Suprapubic skin (tissue), 3 donors: Measurements from ENCODE around the gene MEF2C.

Experiments
- CTCF ChIP-seq, 2 donors: fragments of 200-600 bp in 1 of 2; fragments of 450-650 bp in 1 of 2; sonication (generic) in 1 of 2; IDR thresholded peaks; one replicate each; pipeline ENCODE4 v1.5.1; 2016 to 2019; ENCODE audit warnings: antibody characterized with exemption in 2 of 2, mild to moderate bottlenecking in 1 of 2, moderate library complexity in 1 of 2
- POLR2A ChIP-seq, 2 donors: fragments of 450-650 bp; IDR thresholded peaks; one replicate each; pipeline ENCODE4 v1.6.1; 2017; ENCODE audit warnings: antibody characterized with exemption in 2 of 2, mild to moderate bottlenecking in 2 of 2, moderate library complexity in 2 of 2

- TF ChIP-seq POLR2A (IDR thresholded peaks at IDR 0.05), result no peak
- no peak for TF ChIP-seq CTCF (IDR thresholded peaks at IDR 0.05)
These were observed 21.8 kb downstream of the MEF2C start for GRCh38 chr5:88861231-88861630.
